Tibial nerve (tissue), 3 donors: ENCODE results near the gene PAFAH1B1.

Experiments
- POLR2A ChIP-seq, 2 donors: fragments of 450-650 bp; IDR thresholded peaks; one replicate each; pipeline ENCODE4 v1.6.1; 2017; ENCODE audit warnings: antibody characterized with exemption in 2 of 2, mild to moderate bottlenecking in 2 of 2, moderate library complexity in 2 of 2
- TF ChIP-seq, protein P1 (sequence below), 5 experiments: fragments of 200-600 bp in 3 of 5; fragments of 450-650 bp in 2 of 5; sonication (generic) in 3 of 5; IDR thresholded peaks; one replicate each; pipeline ENCODE4 v1.5.1; 2016 to 2019; ENCODE audit warnings: antibody characterized with exemption in 5 of 5, mild to moderate bottlenecking in 3 of 5, moderate library complexity in 2 of 5

DNA sequence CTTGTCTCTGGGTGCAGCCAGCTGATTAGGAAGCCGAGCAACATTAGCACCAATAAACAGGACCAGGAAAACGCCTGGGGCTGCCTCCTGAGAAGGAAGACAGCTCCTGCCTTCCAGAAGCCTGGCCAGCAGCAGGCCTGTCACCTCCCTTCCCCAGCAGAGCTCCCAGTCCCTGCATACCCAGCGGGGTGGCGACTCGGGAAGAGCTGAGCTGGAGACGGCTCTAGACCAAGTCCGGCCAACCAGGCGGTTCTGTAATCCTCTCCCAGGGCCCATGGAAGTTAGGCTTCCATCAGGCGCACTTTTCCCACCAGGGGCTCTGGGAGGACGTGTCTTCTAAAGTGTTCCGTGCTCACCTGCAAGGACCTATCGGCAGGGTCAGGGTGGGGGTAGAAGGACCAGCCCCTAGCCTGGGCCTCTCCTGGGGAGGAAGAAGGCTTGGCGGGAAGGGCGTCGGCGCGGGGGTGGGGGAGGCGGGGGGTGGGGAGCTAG, 130.1 kb downstream of the PAFAH1B1 start:
- TF ChIP-seq, protein P1, sequence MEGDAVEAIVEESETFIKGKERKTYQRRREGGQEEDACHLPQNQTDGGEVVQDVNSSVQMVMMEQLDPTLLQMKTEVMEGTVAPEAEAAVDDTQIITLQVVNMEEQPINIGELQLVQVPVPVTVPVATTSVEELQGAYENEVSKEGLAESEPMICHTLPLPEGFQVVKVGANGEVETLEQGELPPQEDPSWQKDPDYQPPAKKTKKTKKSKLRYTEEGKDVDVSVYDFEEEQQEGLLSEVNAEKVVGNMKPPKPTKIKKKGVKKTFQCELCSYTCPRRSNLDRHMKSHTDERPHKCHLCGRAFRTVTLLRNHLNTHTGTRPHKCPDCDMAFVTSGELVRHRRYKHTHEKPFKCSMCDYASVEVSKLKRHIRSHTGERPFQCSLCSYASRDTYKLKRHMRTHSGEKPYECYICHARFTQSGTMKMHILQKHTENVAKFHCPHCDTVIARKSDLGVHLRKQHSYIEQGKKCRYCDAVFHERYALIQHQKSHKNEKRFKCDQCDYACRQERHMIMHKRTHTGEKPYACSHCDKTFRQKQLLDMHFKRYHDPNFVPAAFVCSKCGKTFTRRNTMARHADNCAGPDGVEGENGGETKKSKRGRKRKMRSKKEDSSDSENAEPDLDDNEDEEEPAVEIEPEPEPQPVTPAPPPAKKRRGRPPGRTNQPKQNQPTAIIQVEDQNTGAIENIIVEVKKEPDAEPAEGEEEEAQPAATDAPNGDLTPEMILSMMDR (IDR thresholded peaks at IDR 0.05): no peak
- TF ChIP-seq POLR2A (IDR thresholded peaks at IDR 0.05): no peak
